Upper lobe of left lung (tissue), 6 donors: Measurements from ENCODE around the gene KCNA3. TPM values are rescaled to one million over a fixed set of nuclear protein-coding genes. Genes with fewer than 3 reads are reported as not detected.

ENCODE experiments used
- ATAC-seq, 2 donors: fragments of 200-7000 bp; cut with Tn5 transposase; one replicate each; pipeline ENCODE4 v1.9.1; 2022; ENCODE audit warnings: mild to moderate bottlenecking in 2 of 2, moderate library complexity in 2 of 2; ENCODE audit not compliant: low FRiP score in 2 of 2
- DNase-seq, 2 donors: peaks; one replicate each; pipeline ENCODE4 v3.0.0-alpha.2; 2019 to 2020
- H3K27ac ChIP-seq, 4 donors: fragments of 200-600 bp; sonication (generic); one replicate each; pipeline ENCODE4 v1.5.1; 2016 to 2019
- H3K27me3 ChIP-seq, 4 donors: fragments of 200-600 bp; sonication (generic); one replicate each; pipeline ENCODE4 v1.5.1; 2017 to 2019
- H3K36me3 ChIP-seq, 4 donors: fragments of 200-600 bp; sonication (generic); one replicate each; pipeline ENCODE4 v1.5.1; 2016 to 2019
- H3K4me1 ChIP-seq, 4 donors: fragments of 200-600 bp; sonication (generic); one replicate each; pipeline ENCODE4 v1.5.1; 2018 to 2019
- H3K4me3 ChIP-seq, 4 donors: fragments of 200-600 bp; sonication (generic); one replicate each; pipeline ENCODE4 v1.5.1; 2017 to 2019; ENCODE audit warnings: mild to moderate bottlenecking in 2 of 4, moderate library complexity in 1 of 4
- H3K9me3 ChIP-seq, 4 donors: fragments of 200-600 bp; sonication (generic); one replicate each; pipeline ENCODE4 v1.5.1; 2018 to 2019
- EP300 ChIP-seq, 4 donors: sonication (generic); formaldehyde crosslinking; IDR thresholded peaks; one replicate each; pipeline ENCODE4 v1.5.1; 2017; ENCODE audit warnings: antibody characterized with exemption in 4 of 4, control low read depth in 2 of 4
- POLR2A ChIP-seq, 4 donors: fragments of 450-650 bp; IDR thresholded peaks; one replicate each; pipeline ENCODE4 v1.5.1; 2016 to 2017; ENCODE audit warnings: antibody characterized with exemption in 4 of 4, mild to moderate bottlenecking in 2 of 4
- POLR2AphosphoS5 ChIP-seq, 2 donors: sonication (generic); formaldehyde crosslinking; IDR thresholded peaks; one replicate each; pipeline ENCODE4 v1.5.1; 2017; ENCODE audit warnings: antibody characterized with exemption in 2 of 2
- WGBS, 2 donors: methylation state at CpG; one replicate each; pipeline ENCODE4 v1.1.5; 2017 to 2018; 5-methylcytosine and 5-hydroxymethylcytosine counted together
- total RNA-seq, 6 donors: library from RNA; depleted of rRNA in 4 of 6; stranded (reverse); fragments of >200 nt in 4 of 6; gene quantifications; one replicate each; pipeline versions ENCODE4 v1.1.0 to v1.2.1, GENCODE V29; 2016 to 2021
- TF ChIP-seq, protein P1 (sequence below), 6 experiments: fragments of 450-650 bp in 4 of 6; fragments of 200-600 bp in 2 of 6; sonication (generic) in 2 of 6; IDR thresholded peaks; one replicate each; pipeline ENCODE4 v1.5.1; 2016 to 2019; ENCODE audit warnings: antibody characterized with exemption in 6 of 6
- donor health status: DM: no; HTN: no; CAD: no; lungs with moderate emphysema.
- donor health status: DM: no; HTN: yes; CAD: no; lungs with severe emphysema.

Gene KCNA3
- total RNA-seq, 6 donors from 2014 or later = 12.6 to 25.1 (median 19.7) TPM

DNA sequence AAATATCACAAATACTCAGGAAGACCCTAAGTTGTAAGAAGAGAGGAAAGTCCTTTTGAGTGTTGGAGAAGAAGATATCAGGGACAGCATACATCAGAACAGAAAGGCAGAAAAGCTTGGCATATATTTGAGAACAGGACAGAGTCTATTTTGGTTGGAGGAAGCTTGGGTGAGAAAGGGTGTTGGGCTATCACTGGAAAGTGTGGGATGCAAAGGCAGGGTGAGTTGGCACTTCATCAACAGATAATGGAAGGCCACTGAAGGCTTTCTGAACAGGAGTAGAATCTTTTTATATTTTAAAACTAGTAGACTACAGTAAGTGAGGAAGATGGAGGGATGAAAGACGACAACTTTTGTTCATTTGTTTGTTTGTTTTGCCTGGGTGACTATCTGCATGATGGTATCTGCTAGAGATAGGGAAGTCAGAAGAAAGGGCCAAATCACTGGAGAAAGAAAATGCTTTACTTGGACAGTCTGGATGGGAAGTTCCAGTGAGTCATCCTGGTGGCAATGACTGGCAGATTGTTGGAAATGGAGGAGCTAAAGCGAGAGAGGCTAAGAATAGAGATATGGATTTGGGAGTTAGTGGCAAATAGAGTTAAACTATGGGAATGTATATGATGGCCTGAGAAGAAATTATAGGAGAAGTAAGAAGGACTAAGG, 34.9 kb downstream of the KCNA3 start:
- Histone ChIP-seq H3K4me3 (no peak overlapping the region), H3K4me1 (peaks cover 0 to 15% (median 11%) of the 10 kb centered on the region in 4 donors), H3K9me3 (no peaks in the 10 kb centered on the region), H3K27ac (peak overlapping the region in 2 of 4 donors; percentile 2 to 48), H3K27me3 (no peaks in the 10 kb centered on the region), H3K36me3 (no peaks in the 10 kb centered on the region)
- 56 to 57% methylated on average over 2 of the region's 2 CpGs for WGBS, 2 donors
- DNase-seq (no peak), ATAC-seq (peak in 1 of 2 donors; percentile 15)
- TF ChIP-seq POLR2AphosphoS5 (IDR thresholded peaks at IDR 0.05) (no peak), POLR2A (IDR thresholded peaks at IDR 0.05) (no peak), EP300 (IDR thresholded peaks at IDR 0.05) (no peak)
- TF ChIP-seq, protein P1, sequence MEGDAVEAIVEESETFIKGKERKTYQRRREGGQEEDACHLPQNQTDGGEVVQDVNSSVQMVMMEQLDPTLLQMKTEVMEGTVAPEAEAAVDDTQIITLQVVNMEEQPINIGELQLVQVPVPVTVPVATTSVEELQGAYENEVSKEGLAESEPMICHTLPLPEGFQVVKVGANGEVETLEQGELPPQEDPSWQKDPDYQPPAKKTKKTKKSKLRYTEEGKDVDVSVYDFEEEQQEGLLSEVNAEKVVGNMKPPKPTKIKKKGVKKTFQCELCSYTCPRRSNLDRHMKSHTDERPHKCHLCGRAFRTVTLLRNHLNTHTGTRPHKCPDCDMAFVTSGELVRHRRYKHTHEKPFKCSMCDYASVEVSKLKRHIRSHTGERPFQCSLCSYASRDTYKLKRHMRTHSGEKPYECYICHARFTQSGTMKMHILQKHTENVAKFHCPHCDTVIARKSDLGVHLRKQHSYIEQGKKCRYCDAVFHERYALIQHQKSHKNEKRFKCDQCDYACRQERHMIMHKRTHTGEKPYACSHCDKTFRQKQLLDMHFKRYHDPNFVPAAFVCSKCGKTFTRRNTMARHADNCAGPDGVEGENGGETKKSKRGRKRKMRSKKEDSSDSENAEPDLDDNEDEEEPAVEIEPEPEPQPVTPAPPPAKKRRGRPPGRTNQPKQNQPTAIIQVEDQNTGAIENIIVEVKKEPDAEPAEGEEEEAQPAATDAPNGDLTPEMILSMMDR (IDR thresholded peaks at IDR 0.05) = no peak

DNA sequence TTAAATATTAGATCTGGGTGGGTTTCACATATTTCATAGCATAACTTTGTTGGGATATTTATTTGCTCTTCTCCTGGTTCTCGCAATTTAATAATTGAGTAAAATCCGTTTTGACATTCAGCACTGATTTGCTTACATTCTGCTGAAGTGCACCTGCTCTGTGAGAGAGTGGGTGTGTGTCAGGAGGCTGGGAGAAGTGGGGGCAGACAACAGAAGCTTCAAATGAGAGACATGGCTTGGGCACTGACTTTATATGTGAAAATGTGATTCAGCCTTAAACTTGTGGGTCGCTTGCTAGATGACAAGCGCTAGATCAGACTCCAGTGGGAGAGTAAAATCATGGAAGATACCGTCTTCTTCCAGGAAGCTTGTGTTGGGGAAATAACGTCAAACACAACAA, 36.2 kb downstream of the KCNA3 start:
- H3K27ac ChIP-seq = no peak overlapping the region
- H3K27me3 ChIP-seq = no peaks in the 10 kb centered on the region
- DNase-seq = no peak
- no peak for ATAC-seq
- 88 to 93% methylated on average over 6 of the region's 6 CpGs for WGBS, 2 donors
- TF ChIP-seq POLR2A (IDR thresholded peaks at IDR 0.05) (no peak), EP300 (IDR thresholded peaks at IDR 0.05) (no peak), POLR2AphosphoS5 (IDR thresholded peaks at IDR 0.05) (no peak)
- TF ChIP-seq, protein P1 (IDR thresholded peaks at IDR 0.05) = no peak
- H3K4me1 ChIP-seq = peaks cover 8 to 22% (median 18%) of the 10 kb centered on the region in 4 donors
- H3K9me3 ChIP-seq = no peaks in the 10 kb centered on the region
- no peaks in the 10 kb centered on the region for H3K36me3 ChIP-seq
- H3K4me3 ChIP-seq = no peak overlapping the region

DNA sequence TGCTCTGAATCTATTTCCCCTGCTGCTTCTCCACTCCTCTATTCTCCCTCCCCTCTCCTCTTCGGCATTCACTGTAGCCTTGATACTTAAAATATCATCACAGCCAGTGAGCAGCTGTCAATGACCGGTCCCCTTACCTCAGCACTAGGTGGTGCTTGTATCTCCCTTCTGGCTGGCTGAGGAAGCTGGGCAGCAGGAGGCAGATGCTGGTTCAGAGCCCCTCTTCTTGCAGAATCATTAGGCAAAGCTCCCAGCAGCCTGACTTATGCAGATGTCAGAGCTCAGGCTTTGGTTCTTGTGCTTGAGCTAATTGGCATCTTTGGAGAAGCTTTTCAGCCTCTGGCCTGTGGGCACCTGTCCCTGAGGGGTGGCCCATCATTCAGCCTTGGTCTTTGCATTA, 36.7 kb downstream of the KCNA3 start:
- DNase-seq (no peak), ATAC-seq (no peak)
- no peaks in the 10 kb centered on the region for H3K9me3 ChIP-seq
- no peaks in the 10 kb centered on the region for H3K36me3 ChIP-seq
- no peak overlapping the region for H3K4me3 ChIP-seq
- no peaks in the 10 kb centered on the region for H3K27me3 ChIP-seq
- H3K27ac ChIP-seq = peak overlapping the region in 1 of 4 donors; percentile 7
- TF ChIP-seq POLR2AphosphoS5 (IDR thresholded peaks at IDR 0.05) (no peak), EP300 (IDR thresholded peaks at IDR 0.05) (no peak), POLR2A (IDR thresholded peaks at IDR 0.05) (no peak)
- TF ChIP-seq, protein P1 (IDR thresholded peaks at IDR 0.05) = no peak
- peaks cover 8 to 22% (median 18%) of the 10 kb centered on the region in 4 donors for H3K4me1 ChIP-seq
- WGBS, 2 donors = 70 to 90% methylated on average over 2 of the region's 2 CpGs

DNA sequence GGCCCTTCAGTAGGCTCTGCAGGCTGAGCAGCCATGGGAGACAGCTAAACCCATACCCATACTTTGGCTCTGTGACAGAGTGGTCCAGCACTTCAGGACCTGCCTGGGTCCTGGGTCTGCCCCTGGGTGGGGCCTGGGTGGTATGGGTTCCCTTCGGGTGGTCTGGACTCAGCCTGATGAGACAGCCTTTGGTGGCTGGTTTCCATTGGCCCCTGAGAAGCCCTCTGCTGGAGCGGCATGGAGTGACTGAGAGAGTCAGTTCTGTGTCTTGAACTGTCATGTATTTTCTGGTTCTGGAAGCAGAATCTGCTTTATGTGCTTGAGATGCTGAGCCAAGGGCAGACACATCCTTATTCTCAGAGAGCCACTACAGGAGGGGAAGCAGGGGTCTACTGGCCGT, 37.3 kb downstream of the KCNA3 start:
- WGBS, 2 donors = 75 to 83% methylated on average over 1 to 3 of the region's 3 CpGs

More for the DNA sequence above, 37.3 kb downstream of the KCNA3 start:
- Histone ChIP-seq H3K27me3 (no peaks in the 10 kb centered on the region), H3K4me3 (no peak overlapping the region), H3K4me1 (peaks cover 8 to 22% (median 18%) of the 10 kb centered on the region in 4 donors), H3K36me3 (no peaks in the 10 kb centered on the region), H3K9me3 (no peaks in the 10 kb centered on the region), H3K27ac (no peak overlapping the region)
- TF ChIP-seq POLR2AphosphoS5 (IDR thresholded peaks at IDR 0.05) (no peak), POLR2A (IDR thresholded peaks at IDR 0.05) (no peak), EP300 (IDR thresholded peaks at IDR 0.05) (no peak)
- TF ChIP-seq, protein P1 (IDR thresholded peaks at IDR 0.05) = no peak
- no peak for DNase-seq
- ATAC-seq = no peak
